Type B pancreatic cell (in vitro differentiated cells): ENCODE data around the gene PARP16. TPM values are rescaled to one million over a fixed set of nuclear protein-coding genes. Genes with fewer than 3 reads are reported as not detected.

Experiments used
- DNase-seq: peaks from one replicate; pipeline ENCODE4 v3.0.0; 2021; ENCODE audit warnings: mixed read lengths; ENCODE audit not compliant: unreplicated experiment; ENCODE audit errors: extremely low spot score
- H3K27ac Mint-ChIP-seq: 2 replicates; pipeline ENCODE4 v1.8.0; 2021; ENCODE audit warnings: mild to moderate bottlenecking, mixed read lengths
- H3K27me3 Mint-ChIP-seq: 2 replicates; pipeline ENCODE4 v1.8.0; 2021; ENCODE audit warnings: mixed read lengths
- H3K36me3 Mint-ChIP-seq: 2 replicates; pipeline ENCODE4 v1.8.0; 2021; ENCODE audit warnings: mixed read lengths
- H3K4me1 Mint-ChIP-seq: one replicate; pipeline ENCODE4 v1.8.0; 2021; ENCODE audit warnings: mixed read lengths; ENCODE audit not compliant: unreplicated experiment
- H3K4me3 Mint-ChIP-seq: 2 replicates; pipeline ENCODE4 v1.8.0; 2021; ENCODE audit warnings: mild to moderate bottlenecking, mixed read lengths
- H3K9me3 Mint-ChIP-seq: 2 replicates; pipeline ENCODE4 v1.8.0; 2021; ENCODE audit warnings: mixed read lengths
- CTCF ChIP-seq: fragments of 200-600 bp; sonication (generic); conservative IDR thresholded peaks from 2 replicates; pipeline ENCODE4 v1.5.0; 2021; ENCODE audit warnings: antibody characterized with exemption, mild to moderate bottlenecking
- total RNA-seq: library from RNA; stranded (reverse); gene quantifications from 2 replicates; pipeline ENCODE4 v1.2.1, GENCODE V29; 2021; ENCODE audit warnings: low replicate concordance

Gene PARP16
- total RNA-seq, 1 donor from 2014 or later, result 12.7 TPM

GRCh38 chr15:65254356-65254755, 32.3 kb downstream of the PARP16 start:
- Mint-ChIP-seq H3K4me3 (no peak overlapping the region), H3K27ac (no peak overlapping the region), H3K36me3 (peaks cover 20% of the 10 kb centered on the region), H3K9me3 (no peaks in the 10 kb centered on the region), H3K4me1 (peaks cover 20% of the 10 kb centered on the region), H3K27me3 (no peaks in the 10 kb centered on the region)
- DNase-seq, result no peak
- TF ChIP-seq CTCF, result no peak

GRCh38 chr15:65249641-65250040, 37.0 kb downstream of the PARP16 start:
- Mint-ChIP-seq H3K4me3 (no peak overlapping the region), H3K27me3 (no peaks in the 10 kb centered on the region), H3K4me1 (peaks cover 25% of the 10 kb centered on the region), H3K27ac (no peak overlapping the region), H3K36me3 (peaks cover 4% of the 10 kb centered on the region), H3K9me3 (no peaks in the 10 kb centered on the region)
- TF ChIP-seq CTCF, result no peak
- DNase-seq, result no peak

GRCh38 chr15:65248511-65249255, 38.0 kb downstream of the PARP16 start:
- no peak for DNase-seq
- no peak overlapping the region for H3K4me3 Mint-ChIP-seq
- no peaks in the 10 kb centered on the region for H3K27me3 Mint-ChIP-seq
- H3K4me1 Mint-ChIP-seq, result peaks cover 24% of the 10 kb centered on the region
- no peaks in the 10 kb centered on the region for H3K36me3 Mint-ChIP-seq
- TF ChIP-seq CTCF, result no peak
- H3K9me3 Mint-ChIP-seq, result no peaks in the 10 kb centered on the region
- no peak overlapping the region for H3K27ac Mint-ChIP-seq

GRCh38 chr15:65246939-65247338, 39.7 kb downstream of the PARP16 start:
- Mint-ChIP-seq H3K27me3 (no peaks in the 10 kb centered on the region), H3K27ac (no peak overlapping the region), H3K9me3 (no peaks in the 10 kb centered on the region), H3K36me3 (no peaks in the 10 kb centered on the region), H3K4me1 (peaks cover 24% of the 10 kb centered on the region), H3K4me3 (no peak overlapping the region)
- no peak for DNase-seq
- TF ChIP-seq CTCF, result no peak

- Mint-ChIP-seq H3K4me1 (peaks cover 24% of the 10 kb centered on the region), H3K27me3 (no peaks in the 10 kb centered on the region), H3K36me3 (no peaks in the 10 kb centered on the region), H3K9me3 (no peaks in the 10 kb centered on the region), H3K27ac (peak overlapping the region; percentile 50), H3K4me3 (no peak overlapping the region)
- no peak for DNase-seq
- no peak for TF ChIP-seq CTCF
Measured at GRCh38 chr15:65246026-65246714, 40.5 kb downstream of the PARP16 start.
